GM12891 (cell line): Measurements from ENCODE around the gene MARCHF3.

Experiments used
- PAX5 ChIP-seq: IDR thresholded peaks from 2 replicates; pipeline ENCODE4 v1.6.1; 2011; ENCODE audit warnings: low read length, moderate library complexity, mild to moderate bottlenecking; ENCODE audit not compliant: insufficient read depth, severe bottlenecking
- POLR2A ChIP-seq: IDR thresholded peaks from 2 replicates; pipeline ENCODE4 v1.6.1; 2011; ENCODE audit warnings: low read depth, low read length, control low read depth
- POLR2AphosphoS5 ChIP-seq: IDR thresholded peaks from 2 replicates; pipeline ENCODE4 v1.6.1; 2011; ENCODE audit warnings: low read depth, low read length, control low read depth
- POU2F2 ChIP-seq: IDR thresholded peaks from 2 replicates; pipeline ENCODE4 v1.6.1; 2011; ENCODE audit warnings: low read depth, mild to moderate bottlenecking, control low read depth, low read length, moderate library complexity
- SPI1 ChIP-seq: IDR thresholded peaks from 2 replicates; pipeline ENCODE4 v1.6.1; 2011; ENCODE audit warnings: low read depth, low read length, control low read depth
- TAF1 ChIP-seq: IDR thresholded peaks from 2 replicates; pipeline ENCODE4 v1.6.1; 2011; ENCODE audit warnings: low read depth, low read length, control low read depth

DNA sequence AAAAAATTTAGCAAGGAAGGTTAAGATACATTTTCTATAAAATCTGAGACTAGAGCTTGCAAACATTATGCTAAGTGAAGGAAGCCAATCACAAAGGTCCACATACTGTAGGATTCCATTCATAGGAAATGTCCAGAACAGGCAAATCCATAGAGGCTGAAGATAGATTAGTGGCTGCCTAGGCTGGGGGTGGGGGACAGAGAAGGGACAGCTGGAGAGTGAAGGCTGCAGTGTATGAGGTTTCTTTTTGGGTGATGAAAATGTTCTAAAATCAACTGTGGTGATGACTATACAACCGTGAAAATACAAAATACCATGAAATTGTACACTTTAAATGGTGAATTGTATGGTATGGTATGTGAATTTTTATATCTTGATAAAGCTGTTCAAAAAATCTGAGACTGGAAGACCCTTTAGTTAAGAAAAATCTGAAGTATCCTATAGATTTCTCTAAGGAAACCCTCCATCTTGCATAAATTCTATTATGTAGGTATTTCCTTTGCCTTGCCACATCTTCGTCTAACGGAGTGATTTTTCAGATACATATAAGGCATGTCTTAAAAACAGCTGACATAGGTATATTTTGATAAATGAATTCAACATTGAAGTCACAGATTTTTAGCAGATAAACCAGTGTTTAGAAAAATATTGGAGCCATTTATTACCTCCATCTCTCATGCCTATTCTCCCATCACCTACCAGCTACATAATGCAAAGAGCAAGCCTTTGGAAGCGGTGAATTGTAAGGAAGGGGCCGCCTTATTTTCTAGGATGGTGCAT, 132.3 kb downstream of the MARCHF3 start:
- no peak for TF ChIP-seq POLR2AphosphoS5
- no peak for TF ChIP-seq POLR2A
- no peak for TF ChIP-seq TAF1
- TF ChIP-seq SPI1, result no peak
- no peak for TF ChIP-seq POU2F2
- no peak for TF ChIP-seq PAX5
